Stimulated activated CD8-positive, alpha-beta memory T cell treated with anti-CD3 and anti-CD28 coated beads, Interleukin-12 subunit alpha, Interleukin-12 subunit beta, amount 100 ng/mL, for 24 hours (primary cell): ENCODE measurements around the gene TJP1.
"Not testable (repeated sequence)": the region's sequence is repeated elsewhere in the genome, so short reads cannot be mapped to it uniquely, and the experiment has no call there.

Experiments used
- DNase-seq: peaks from one replicate; pipeline ENCODE4 v3.0.0-alpha.2; 2020; ENCODE audit errors: extremely low read depth

TJP1 gene

GRCh38 chr15:29681946-29682345, 140.3 kb downstream of the TJP1 start:
- no peak for DNase-seq

GRCh38 chr15:29681166-29681845, 141.0 kb downstream of the TJP1 start:
- no peak for DNase-seq

- DNase-seq, result no peak
These were observed 141.7 kb downstream of the TJP1 start for GRCh38 chr15:29680465-29681165.

- DNase-seq, result no peak
These were observed 143.7 kb downstream of the TJP1 start for GRCh38 chr15:29678504-29679034.

- DNase-seq, result no peak
These were observed 144.3 kb downstream of the TJP1 start for GRCh38 chr15:29677871-29678461.

- no peak for DNase-seq
These were observed 144.8 kb downstream of the TJP1 start for GRCh38 chr15:29677455-29677854.

GRCh38 chr15:29676961-29677402, 145.3 kb downstream of the TJP1 start:
- DNase-seq, result no peak

GRCh38 chr15:29676374-29676960, 145.8 kb downstream of the TJP1 start:
- not testable (repeated sequence) for DNase-seq

- no peak for DNase-seq
These were observed 146.4 kb downstream of the TJP1 start for GRCh38 chr15:29675791-29676301.

- no peak for DNase-seq
These were observed 147.4 kb downstream of the TJP1 start for GRCh38 chr15:29674661-29675533.

GRCh38 chr15:29672923-29673809, 149.1 kb downstream of the TJP1 start:
- DNase-seq, result no peak

GRCh38 chr15:29672446-29672845, 149.8 kb downstream of the TJP1 start:
- no peak for DNase-seq

GRCh38 chr15:29672046-29672445, 150.2 kb downstream of the TJP1 start:
- not testable (repeated sequence) for DNase-seq

- DNase-seq, result no peak
These were observed 151.0 kb downstream of the TJP1 start for GRCh38 chr15:29670998-29671981.

GRCh38 chr15:29670266-29670665, 152.0 kb downstream of the TJP1 start:
- DNase-seq, result no peak

- DNase-seq, result no peak
These were observed 152.4 kb downstream of the TJP1 start for GRCh38 chr15:29669823-29670222.

- DNase-seq, result no peak
These were observed 154.1 kb downstream of the TJP1 start for GRCh38 chr15:29668120-29668602.

GRCh38 chr15:29666241-29666640, 156.0 kb downstream of the TJP1 start:
- DNase-seq, result no peak
